Skin epidermis (tissue), 12 donors: ENCODE data around the gene TXNDC12.
"Not testable (repeated sequence)": the region's sequence is repeated elsewhere in the genome, so short reads cannot be mapped to it uniquely, and the experiment has no call there.

Experiments used
- H3K27ac ChIP-seq, 21 experiments: fragments of 200-600 bp; sonication (generic) in 11 of 21; one replicate each; pipeline ENCODE4 v1.5.0; 2020; ENCODE audit warnings: mild to moderate bottlenecking in 3 of 21, inconsistent platforms in 2 of 21, moderate library complexity in 2 of 21
- H3K4me3 ChIP-seq, 7 experiments: fragments of 200-600 bp; sonication (generic) in 2 of 7; one replicate each; pipeline ENCODE4 v1.5.0; 2020; ENCODE audit warnings: inconsistent platforms in 2 of 7, mild to moderate bottlenecking in 2 of 7, moderate library complexity in 1 of 7

TXNDC12 gene

DNA sequence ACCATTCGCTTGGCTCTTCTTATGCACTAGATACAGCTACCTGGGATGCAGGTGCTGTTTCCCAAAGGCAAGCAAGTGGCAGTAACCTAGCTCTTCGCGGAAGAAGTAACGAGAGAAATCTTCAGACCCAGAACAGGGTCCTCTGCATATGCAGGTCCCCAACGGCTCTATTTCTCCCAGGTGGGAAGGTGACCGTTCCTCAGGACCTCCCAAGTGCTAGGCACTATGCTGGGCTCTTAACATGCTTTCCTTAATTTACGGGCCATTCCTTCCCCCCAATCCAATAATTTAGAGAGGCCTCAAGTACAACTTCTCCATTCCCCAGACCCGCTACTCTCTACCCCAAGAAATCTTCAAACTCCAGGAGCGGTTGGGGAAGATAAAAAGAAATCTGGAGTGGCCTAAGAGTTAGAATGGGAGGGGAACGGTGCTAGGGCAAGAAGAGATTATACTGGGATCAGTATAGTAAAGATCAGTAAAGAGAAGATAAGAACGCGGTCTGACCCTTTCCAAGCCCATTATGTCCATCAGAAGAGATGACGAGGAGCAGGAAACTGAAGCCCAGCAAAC is 410 bp downstream of the TXNDC12 start:
- peak overlapping the region; percentile 68 to 98 (median 78) for H3K4me3 ChIP-seq
- H3K27ac ChIP-seq, result peak overlapping the region; percentile 13 to 97 (median 90)

DNA sequence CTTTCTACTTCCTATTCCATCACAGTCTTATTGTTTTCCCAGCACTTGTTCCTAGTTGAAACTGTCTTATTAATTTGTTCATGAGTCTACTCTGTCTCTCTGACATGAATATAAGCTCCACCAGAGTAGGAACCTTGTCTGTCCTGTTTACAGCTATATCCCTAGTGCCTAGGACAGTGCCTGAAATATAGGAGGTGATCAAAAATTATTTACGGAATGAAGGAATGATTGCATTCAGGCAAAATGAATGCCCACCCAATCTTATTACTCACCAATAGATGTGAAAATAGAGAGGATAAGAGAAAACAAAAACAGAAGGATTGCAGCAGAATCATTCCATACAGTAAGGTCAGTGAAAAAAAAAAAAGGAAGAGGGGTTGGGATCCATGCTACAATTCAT is 1.1 kb downstream of the TXNDC12 start:
- Histone ChIP-seq H3K4me3 (peak overlapping the region in 3 of 7 experiments; percentile 68 to 98 (median 89)), H3K27ac (peak overlapping the region in 2 of 21 experiments; percentile 90 to 97)

GRCh38 chr1:52049337-52049736 is 5.7 kb downstream of the TXNDC12 start:
- H3K27ac ChIP-seq, H3K4me3 ChIP-seq: not testable (repeated sequence)

DNA sequence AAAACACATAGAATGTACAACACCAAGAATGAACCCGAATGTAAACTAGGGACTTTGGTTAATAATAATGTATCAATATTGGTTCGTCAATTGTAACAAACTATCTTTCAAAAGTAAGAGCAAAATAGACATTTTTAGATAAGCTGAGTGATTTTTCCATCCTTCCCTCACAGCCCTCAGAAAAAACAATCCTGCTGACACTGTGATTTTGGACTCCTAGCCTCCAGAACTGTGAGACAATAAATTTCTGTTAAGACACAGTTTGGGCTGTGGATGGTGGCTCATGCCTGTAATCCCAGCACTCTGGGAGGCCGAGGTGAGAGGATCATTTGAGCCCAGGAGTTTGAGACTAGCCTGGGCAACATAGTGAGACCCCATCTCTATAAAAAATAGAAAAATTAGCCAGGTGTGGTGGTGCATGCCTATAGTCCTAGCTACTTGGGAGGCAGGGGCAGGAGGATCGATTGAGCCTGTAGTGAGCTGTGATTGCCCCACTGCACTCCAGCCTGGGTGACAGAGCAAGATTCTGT is 9.3 kb downstream of the TXNDC12 start:
- not testable (repeated sequence) for H3K27ac ChIP-seq, H3K4me3 ChIP-seq

DNA sequence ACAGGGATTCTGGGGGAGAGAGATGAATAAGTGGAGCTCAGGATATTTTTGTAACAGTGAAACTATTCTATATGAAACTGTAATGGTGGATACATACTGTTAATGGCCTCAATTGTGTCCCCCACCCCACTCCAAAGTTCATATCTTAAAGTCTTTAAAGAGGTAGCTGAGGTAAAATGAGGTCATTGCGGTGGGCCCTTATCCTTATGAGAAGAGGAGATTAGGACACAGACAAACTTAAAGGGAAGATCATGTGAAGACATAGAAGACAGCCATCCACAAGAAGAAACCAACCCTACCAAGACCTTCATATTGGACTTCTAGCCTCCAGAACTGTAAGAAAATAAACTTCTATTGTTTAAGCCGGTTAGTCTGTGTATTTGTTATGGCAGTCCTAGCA is 9.8 kb downstream of the TXNDC12 start:
- no peak overlapping the region for H3K27ac ChIP-seq
- no peak overlapping the region for H3K4me3 ChIP-seq

- H3K27ac ChIP-seq, result no peak overlapping the region
- H3K4me3 ChIP-seq, result no peak overlapping the region
These were observed 13.3 kb downstream of the TXNDC12 start for GRCh38 chr1:52041551-52042185.

GRCh38 chr1:52037909-52038308 is 17.1 kb downstream of the TXNDC12 start:
- no peak overlapping the region for H3K4me3 ChIP-seq
- no peak overlapping the region for H3K27ac ChIP-seq

- no peak overlapping the region for H3K4me3 ChIP-seq
- no peak overlapping the region for H3K27ac ChIP-seq
These were observed 17.6 kb downstream of the TXNDC12 start for GRCh38 chr1:52037402-52037814.

GRCh38 chr1:52034050-52034384 is 21.0 kb downstream of the TXNDC12 start:
- H3K4me3 ChIP-seq, result peak overlapping the region in 6 of 7 experiments; percentile 56 to 95 (median 84)
- H3K27ac ChIP-seq, result peak overlapping the region in 20 of 21 experiments; percentile 67 to 93 (median 84)

DNA sequence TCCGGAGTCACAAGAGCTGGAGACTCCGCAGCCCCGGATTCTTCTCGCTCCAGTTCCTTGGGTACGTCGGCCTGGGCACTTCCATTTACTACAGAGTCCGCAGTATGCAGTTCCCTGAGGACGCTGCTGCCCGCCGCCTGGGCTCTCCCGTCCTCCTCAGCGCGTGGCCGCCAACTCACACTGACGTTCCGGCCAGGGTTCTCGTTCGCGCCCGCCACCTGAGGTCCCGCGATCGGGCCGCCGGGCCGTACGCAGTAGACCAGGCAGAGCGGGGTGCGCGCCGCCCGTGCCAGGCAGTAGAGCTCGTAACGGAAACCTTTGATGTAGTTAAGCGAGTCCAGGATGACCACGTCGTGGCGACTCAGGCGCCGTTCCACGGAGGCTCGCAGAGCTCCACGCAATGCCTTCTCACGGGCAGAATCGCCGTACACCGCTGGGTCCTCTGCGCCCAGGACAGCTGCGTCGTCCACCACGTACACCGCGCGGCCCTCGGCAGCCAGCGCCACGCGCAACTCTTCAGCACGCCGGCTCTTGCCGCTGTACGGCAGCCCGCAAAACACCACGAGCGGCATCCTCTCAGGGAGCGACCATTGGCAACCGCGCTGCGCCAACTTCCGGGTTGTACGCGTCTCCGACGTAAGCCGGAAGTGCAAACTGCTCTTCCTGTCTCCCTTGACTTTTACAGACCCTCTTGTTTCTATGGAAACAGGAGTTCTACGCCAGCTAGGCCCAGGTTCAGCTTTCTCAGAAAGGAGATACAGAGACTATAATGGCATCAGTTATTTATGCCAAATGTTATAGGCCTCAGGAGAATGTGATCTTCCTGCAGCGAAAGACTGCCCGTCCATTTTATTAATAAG is 21.6 kb downstream of the TXNDC12 start, which contains the start of gene KTI12:
KTI12 (minus strand) TSS at position 621 of the 860 bp plus-strand sequence; CDS start at position 572, 49 bp downstream.
- peak within 1 kb of the TSS; percentile 52 to 93 (median 83) for H3K27ac ChIP-seq
- H3K4me3 ChIP-seq, result peak within 1 kb of the TSS; percentile 56 to 95 (median 83)

DNA sequence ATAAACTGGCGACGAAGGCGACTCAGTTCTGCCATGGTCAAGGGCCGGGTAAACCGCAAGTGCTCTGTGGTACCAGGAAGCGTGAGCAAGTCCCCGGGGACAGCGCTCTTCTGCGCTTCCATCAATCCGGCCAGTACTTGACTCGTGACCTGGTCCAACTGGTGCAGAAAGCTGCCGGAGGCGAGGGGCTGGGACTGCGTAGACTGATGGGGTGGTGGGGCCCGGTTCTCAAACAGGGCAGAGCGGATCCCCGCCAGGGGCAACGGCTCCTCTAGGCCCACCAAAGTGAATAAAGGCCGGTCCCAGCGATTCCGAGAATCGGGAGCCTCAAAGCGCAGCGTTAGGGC is 22.2 kb downstream of the TXNDC12 start:
- peak overlapping the region in 19 of 21 experiments; percentile 78 to 93 (median 84) for H3K27ac ChIP-seq
- peak overlapping the region; percentile 56 to 95 (median 83) for H3K4me3 ChIP-seq

GRCh38 chr1:52032124-52032784 is 22.7 kb downstream of the TXNDC12 start:
- peak overlapping the region in 10 of 21 experiments; percentile 78 to 93 (median 86) for H3K27ac ChIP-seq

GRCh38 chr1:52028839-52029238 is 26.2 kb downstream of the TXNDC12 start:
- H3K27ac ChIP-seq, H3K4me3 ChIP-seq: not testable (repeated sequence)

More at GRCh38 chr1:52032124-52032784, 22.7 kb downstream of the TXNDC12 start:
- peak overlapping the region; percentile 56 to 95 (median 83) for H3K4me3 ChIP-seq

GRCh38 chr1:52028328-52028727 is 26.7 kb downstream of the TXNDC12 start:
- H3K4me3 ChIP-seq, result no peak overlapping the region
- no peak overlapping the region for H3K27ac ChIP-seq

DNA sequence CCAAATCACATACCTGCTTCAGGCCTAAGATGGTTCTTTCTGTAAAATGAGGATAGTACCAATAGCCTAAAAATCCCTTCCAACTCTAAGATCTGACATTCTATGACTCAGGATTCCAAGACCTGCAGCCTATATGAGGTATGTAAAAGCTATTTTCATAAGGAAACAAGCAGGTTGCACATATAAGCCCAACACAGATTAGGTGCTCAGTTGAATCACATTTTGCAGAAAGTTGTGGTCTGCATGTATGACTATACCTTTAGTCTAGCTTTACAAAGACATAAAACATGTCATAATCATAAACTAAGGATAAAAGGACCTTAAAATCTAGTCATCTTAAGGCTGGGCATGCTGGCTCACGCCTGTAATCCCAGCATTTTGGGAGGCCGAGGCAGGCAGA is 28.7 kb downstream of the TXNDC12 start:
- Histone ChIP-seq H3K27ac (no peak overlapping the region), H3K4me3 (no peak overlapping the region)

GRCh38 chr1:52022133-52022532 is 32.9 kb downstream of the TXNDC12 start:
- no peak overlapping the region for H3K4me3 ChIP-seq
- no peak overlapping the region for H3K27ac ChIP-seq

DNA sequence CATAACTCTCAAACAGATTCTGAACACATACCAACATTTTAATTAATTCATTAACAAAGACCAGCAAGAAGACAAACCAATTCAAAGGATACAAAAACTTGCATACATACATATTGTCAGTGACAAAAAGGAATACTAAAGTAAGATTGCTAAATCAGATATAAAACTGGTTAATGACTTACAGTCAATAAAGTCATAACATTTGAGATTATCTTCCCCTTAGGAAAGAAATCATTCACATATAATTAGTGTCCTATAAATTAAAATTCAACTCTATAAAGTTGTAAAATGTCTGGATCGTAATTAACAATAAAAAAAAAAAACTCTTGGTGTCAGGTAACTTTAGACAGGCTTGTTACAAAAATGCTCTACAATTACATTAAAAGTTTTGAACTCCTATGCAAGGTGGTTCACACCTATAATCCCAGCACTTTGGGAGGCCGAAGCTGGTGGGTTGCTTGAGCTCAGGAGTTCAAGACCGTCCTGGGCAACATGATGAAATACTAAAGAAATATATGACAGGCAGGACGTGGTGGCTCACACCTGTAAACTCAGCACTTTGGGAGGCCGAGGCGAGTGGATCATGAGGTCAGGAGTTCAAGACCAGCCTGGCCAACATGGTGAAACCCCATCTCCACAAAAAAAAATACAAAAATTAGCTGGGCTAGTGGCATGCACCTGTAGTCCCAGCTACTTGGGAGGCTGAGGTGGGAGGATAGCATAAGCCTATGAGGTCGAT is 46.8 kb downstream of the TXNDC12 start:
- no peak overlapping the region for H3K27ac ChIP-seq
- no peak overlapping the region for H3K4me3 ChIP-seq

DNA sequence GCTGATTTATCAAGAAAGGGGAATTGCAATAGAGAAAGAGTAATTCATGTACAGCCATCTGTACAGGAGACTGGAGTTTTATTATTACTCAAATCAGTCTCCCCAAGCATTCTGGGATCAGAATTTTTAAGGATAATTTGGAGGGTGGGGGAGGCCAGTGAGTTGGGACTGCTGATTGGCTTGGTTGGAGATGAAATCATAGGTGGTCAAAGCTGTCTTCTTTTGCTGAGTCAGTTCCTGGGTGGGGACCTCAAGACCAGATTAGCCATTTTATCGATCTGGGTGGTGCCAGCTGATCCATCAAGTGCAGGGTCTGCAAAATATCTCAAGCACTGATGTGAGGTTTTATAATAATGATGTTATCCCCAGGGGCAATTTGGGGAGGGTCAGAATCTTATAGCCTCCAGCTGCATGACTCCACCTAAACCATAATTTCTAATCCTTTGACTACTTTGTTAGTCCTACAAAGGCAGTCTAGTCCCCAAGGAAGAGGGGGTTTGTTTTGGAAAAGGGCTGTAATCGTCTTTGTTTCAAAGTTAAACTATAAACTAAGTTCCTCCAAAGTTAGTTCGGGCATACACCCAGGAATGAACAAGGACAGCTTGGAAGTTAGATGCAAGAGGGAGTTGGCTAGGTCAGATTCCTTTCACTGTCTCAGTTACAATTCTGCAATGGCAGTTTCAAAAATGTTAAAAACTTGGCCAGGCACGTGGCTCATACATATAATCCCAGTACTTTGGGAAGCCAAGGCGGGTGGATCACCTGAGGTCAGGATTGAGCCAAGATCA is 47.6 kb downstream of the TXNDC12 start:
- Histone ChIP-seq H3K27ac (no peak overlapping the region), H3K4me3 (no peak overlapping the region)
